Measurements from ENCODE around the gene TCF7L1.
"Not testable (repeated sequence)": the region's sequence is repeated elsewhere in the genome, so short reads cannot be mapped to it uniquely, and the experiment has no call there.

Gene TCF7L1

GRCh38 chr2:85329181-85329651 lies 196.0 kb downstream of the TCF7L1 start:
- FAIRE-seq, result no peak

GRCh38 chr2:85329701-85330100 lies 196.5 kb downstream of the TCF7L1 start:
- not testable (repeated sequence) for FAIRE-seq

GRCh38 chr2:85330839-85331636 lies 197.8 kb downstream of the TCF7L1 start:
- no peak for FAIRE-seq

- not testable (repeated sequence) for FAIRE-seq
Measured at GRCh38 chr2:85333877-85334276, 200.7 kb downstream of the TCF7L1 start.

- no peak for FAIRE-seq
Measured at GRCh38 chr2:85334928-85335327, 201.7 kb downstream of the TCF7L1 start.

GRCh38 chr2:85340034-85340892 lies 207.1 kb downstream of the TCF7L1 start:
- FAIRE-seq, result no peak

GRCh38 chr2:85341269-85342029 lies 208.3 kb downstream of the TCF7L1 start:
- FAIRE-seq, result no peak

GRCh38 chr2:85342156-85342555 lies 209.0 kb downstream of the TCF7L1 start:
- FAIRE-seq, result no peak

- not testable (repeated sequence) for FAIRE-seq
Measured at GRCh38 chr2:85343207-85343895, 210.2 kb downstream of the TCF7L1 start.

- no peak for FAIRE-seq
Measured at GRCh38 chr2:85344356-85344954, 211.3 kb downstream of the TCF7L1 start.

- no peak for FAIRE-seq
Measured at GRCh38 chr2:85347599-85347998, 214.4 kb downstream of the TCF7L1 start.

- no peak for FAIRE-seq
Measured at GRCh38 chr2:85353876-85354285, 220.7 kb downstream of the TCF7L1 start.

- peak; percentile 96 for FAIRE-seq
Measured at GRCh38 chr2:85354286-85355072, 221.3 kb downstream of the TCF7L1 start, which contains the start of the genes ELMOD3 and RETSAT. TSS of gene ELMOD3 (plus strand) at chr2:85354769. CDS start at chr2:85357199, 2,430 bp downstream. TSS of gene RETSAT (minus strand) at chr2:85354528. CDS start at chr2:85354507, 21 bp downstream.

GRCh38 chr2:85355073-85355410 lies 221.8 kb downstream of the TCF7L1 start:
- no peak for FAIRE-seq

GRCh38 chr2:85355521-85355920 lies 222.3 kb downstream of the TCF7L1 start:
- no peak for FAIRE-seq

- FAIRE-seq, result no peak
Measured at GRCh38 chr2:85356186-85356585, 223.0 kb downstream of the TCF7L1 start.

- no peak for FAIRE-seq
Measured at GRCh38 chr2:85357736-85358135, 224.5 kb downstream of the TCF7L1 start.
